AG08395 (cell line): ENCODE measurements around the gene CNOT11.
"Not testable (repeated sequence)": the region's sequence is repeated elsewhere in the genome, so short reads cannot be mapped to it uniquely, and the experiment has no call there.

Source experiments
- DNase-seq: peaks from one replicate; pipeline ENCODE4 v3.0.0; 2012; ENCODE audit warnings: mixed read lengths, low spot score

CNOT11 gene

GRCh38 chr2:101245468-101245867 is 7.2 kb upstream of the CNOT11 start:
- DNase-seq: not testable (repeated sequence)

- DNase-seq: not testable (repeated sequence)
Measured at GRCh38 chr2:101248756-101249155, 3.9 kb upstream of the CNOT11 start.

- no peak for DNase-seq
Measured at GRCh38 chr2:101249826-101250225, 2.9 kb upstream of the CNOT11 start.

GRCh38 chr2:101251246-101251781 is 1.4 kb upstream of the CNOT11 start:
- DNase-seq: not testable (repeated sequence)

- DNase-seq: no peak
Measured at GRCh38 chr2:101251844-101252407, 760 bp upstream of the CNOT11 start.

GRCh38 chr2:101253013-101253702 is 472 bp downstream of the CNOT11 start:
- peak; percentile 48 for DNase-seq

GRCh38 chr2:101253703-101254450 is 1.2 kb downstream of the CNOT11 start:
- DNase-seq: no peak

- DNase-seq: no peak
Measured at GRCh38 chr2:101255501-101255900, 2.8 kb downstream of the CNOT11 start.

- DNase-seq: no peak
Measured at GRCh38 chr2:101256316-101256715, 3.6 kb downstream of the CNOT11 start.

GRCh38 chr2:101258804-101259203 is 6.1 kb downstream of the CNOT11 start:
- DNase-seq: no peak

GRCh38 chr2:101262142-101262541 is 9.5 kb downstream of the CNOT11 start:
- no peak for DNase-seq

GRCh38 chr2:101263377-101263800 is 10.7 kb downstream of the CNOT11 start:
- no peak for DNase-seq

GRCh38 chr2:101264360-101264939 is 11.8 kb downstream of the CNOT11 start:
- DNase-seq: no peak

GRCh38 chr2:101265893-101266499 is 13.3 kb downstream of the CNOT11 start:
- no peak for DNase-seq

- no peak for DNase-seq
Measured at GRCh38 chr2:101267671-101268656, 15.3 kb downstream of the CNOT11 start.

GRCh38 chr2:101270700-101271259 is 18.1 kb downstream of the CNOT11 start:
- DNase-seq: no peak

GRCh38 chr2:101272045-101272784 is 19.5 kb downstream of the CNOT11 start:
- DNase-seq: no peak

- DNase-seq: no peak
Measured at GRCh38 chr2:101273056-101273455, 20.4 kb downstream of the CNOT11 start.

- no peak for DNase-seq
Measured at GRCh38 chr2:101274142-101274541, 21.5 kb downstream of the CNOT11 start.

- DNase-seq: no peak
Measured at GRCh38 chr2:101277111-101277510, 24.4 kb downstream of the CNOT11 start.
